Activated T-helper 17 cell treated with anti-CD3 and anti-CD28 coated beads, Interleukin-2, amount 50 U/mL, for 72 hours (primary cell): ENCODE data around the gene GLYATL1B. TPM values are rescaled to one million over a fixed set of nuclear protein-coding genes. Genes with fewer than 3 reads are reported as not detected.
"Not testable (repeated sequence)": the region's sequence is repeated elsewhere in the genome, so short reads cannot be mapped to it uniquely, and the experiment has no call there.

Experiments used
- ATAC-seq: fragments of 150-1000 bp; cut with Tn5 transposase; replicated peaks from 2 replicates; pipeline ENCODE4 v1.10.0; 2021; ENCODE audit warnings: mild to moderate bottlenecking, moderate library complexity
- H3K27ac Mint-ChIP-seq: one replicate; pipeline ENCODE4 v1.8.0; 2022; ENCODE audit warnings: mixed read lengths
- H3K27me3 Mint-ChIP-seq: one replicate; pipeline ENCODE4 v1.8.0; 2022; ENCODE audit warnings: mixed read lengths
- H3K36me3 Mint-ChIP-seq: one replicate; pipeline ENCODE4 v1.8.0; 2022; ENCODE audit warnings: low read depth, mild to moderate bottlenecking, mixed read lengths
- H3K4me1 Mint-ChIP-seq: one replicate; pipeline ENCODE4 v1.8.0; 2022; ENCODE audit warnings: mixed read lengths
- H3K4me3 Mint-ChIP-seq: one replicate; pipeline ENCODE4 v1.8.0; 2022; ENCODE audit warnings: mild to moderate bottlenecking, mixed read lengths
- H3K9me3 Mint-ChIP-seq: one replicate; pipeline ENCODE4 v1.8.0; 2022; ENCODE audit warnings: mixed read lengths
- total RNA-seq, 2 donors: library from RNA; stranded (reverse); gene quantifications; one replicate each; pipeline ENCODE4 v1.2.3, GENCODE V29; 2022

The GLYATL1B gene
- total RNA-seq, 2 donors from 2014 or later = not detected

GRCh38 chr11:59115553-59115952, 29.4 kb downstream of the GLYATL1B start:
- peaks cover 80% of the 10 kb centered on the region for H3K36me3 Mint-ChIP-seq
- H3K9me3 Mint-ChIP-seq = peaks cover 3% of the 10 kb centered on the region
- no peak for ATAC-seq
- H3K4me3 Mint-ChIP-seq = no peak overlapping the region
- H3K4me1 Mint-ChIP-seq = peaks cover 32% of the 10 kb centered on the region
- H3K27ac Mint-ChIP-seq = no peak overlapping the region
- H3K27me3 Mint-ChIP-seq = no peaks in the 10 kb centered on the region

GRCh38 chr11:59117774-59118173, 31.7 kb downstream of the GLYATL1B start:
- no peak for ATAC-seq
- H3K36me3 Mint-ChIP-seq = peaks cover 62% of the 10 kb centered on the region
- H3K27ac Mint-ChIP-seq = no peak overlapping the region
- peaks cover 3% of the 10 kb centered on the region for H3K9me3 Mint-ChIP-seq
- no peaks in the 10 kb centered on the region for H3K27me3 Mint-ChIP-seq
- H3K4me3 Mint-ChIP-seq = no peak overlapping the region
- H3K4me1 Mint-ChIP-seq = peaks cover 18% of the 10 kb centered on the region

DNA sequence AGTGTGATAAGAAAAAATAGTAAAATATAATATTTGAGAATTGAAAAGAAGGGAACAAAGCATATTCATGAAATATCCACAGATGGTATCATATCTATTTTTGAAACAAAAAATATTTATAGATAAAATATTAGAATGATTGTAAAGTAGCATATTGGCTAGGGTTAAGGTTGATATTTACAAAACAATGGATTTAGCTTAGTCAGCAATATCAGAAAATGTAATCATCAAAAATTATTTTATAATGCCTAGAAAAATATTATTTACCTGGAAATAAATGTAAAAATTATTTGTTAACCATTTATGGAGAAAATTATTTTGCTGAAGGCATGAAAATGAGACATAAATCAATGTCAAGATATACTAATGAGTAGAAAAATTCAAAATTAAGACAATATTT, 33.7 kb downstream of the GLYATL1B start:
- no peak for ATAC-seq
- no peaks in the 10 kb centered on the region for H3K27me3 Mint-ChIP-seq
- peaks cover 51% of the 10 kb centered on the region for H3K36me3 Mint-ChIP-seq
- H3K4me3 Mint-ChIP-seq = no peak overlapping the region
- peaks cover 5% of the 10 kb centered on the region for H3K4me1 Mint-ChIP-seq
- H3K9me3 Mint-ChIP-seq = peaks cover 3% of the 10 kb centered on the region
- no peak overlapping the region for H3K27ac Mint-ChIP-seq

GRCh38 chr11:59135648-59136461, 49.7 kb downstream of the GLYATL1B start:
- Mint-ChIP-seq H3K36me3 (peaks cover 52% of the 10 kb centered on the region), H3K27ac (peak overlapping the region; percentile 15), H3K9me3 (no peaks in the 10 kb centered on the region), H3K4me3 (peak overlapping the region; percentile 35), H3K27me3 (no peaks in the 10 kb centered on the region), H3K4me1 (peaks cover 5% of the 10 kb centered on the region)
- peak; percentile 100 for ATAC-seq

DNA sequence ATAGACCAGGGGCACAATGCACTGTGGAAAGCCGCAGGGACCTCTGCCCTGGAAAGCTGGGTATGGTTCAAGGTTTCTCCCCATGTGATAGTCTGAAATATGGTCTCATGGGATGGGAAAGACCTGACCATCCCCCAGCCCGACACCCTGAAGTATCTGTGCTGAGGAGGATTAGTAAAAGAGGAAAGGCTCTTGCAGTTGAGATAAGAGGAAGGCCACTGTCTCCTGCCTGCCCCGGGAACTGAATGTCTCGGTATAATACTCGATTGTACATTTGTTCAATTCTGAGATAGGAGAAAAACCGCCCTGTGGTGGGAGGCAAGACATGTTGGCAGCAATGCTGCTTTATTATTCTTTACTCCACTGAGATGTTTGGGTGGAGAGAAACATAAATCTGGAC, 50.4 kb downstream of the GLYATL1B start:
- not testable (repeated sequence) for H3K9me3 Mint-ChIP-seq, ATAC-seq

DNA sequence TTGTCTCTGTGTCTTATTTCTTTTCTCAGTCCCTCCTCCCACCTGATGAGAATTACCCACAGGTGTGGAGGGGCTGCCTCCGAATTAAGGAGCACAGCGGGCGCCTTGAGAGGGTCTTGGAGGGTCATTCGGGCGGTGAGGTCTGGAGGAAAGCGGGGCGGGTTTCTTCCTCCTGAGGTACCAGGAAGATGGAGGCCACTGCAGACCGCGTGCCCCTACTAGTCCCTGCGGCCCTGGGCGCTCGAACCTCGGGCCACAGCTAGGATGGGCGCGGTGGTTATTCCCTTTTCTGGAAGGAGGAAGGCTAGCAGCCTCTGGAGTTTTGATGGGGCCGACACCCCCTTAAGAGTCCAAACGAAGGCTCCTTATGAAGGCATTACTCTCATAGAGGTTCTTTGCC, 51.1 kb downstream of the GLYATL1B start:
- H3K4me3 Mint-ChIP-seq = no peak overlapping the region
- peaks cover 39% of the 10 kb centered on the region for H3K36me3 Mint-ChIP-seq
- no peaks in the 10 kb centered on the region for H3K27me3 Mint-ChIP-seq
- no peaks in the 10 kb centered on the region for H3K9me3 Mint-ChIP-seq
- peaks cover 10% of the 10 kb centered on the region for H3K4me1 Mint-ChIP-seq
- H3K27ac Mint-ChIP-seq = no peak overlapping the region
- ATAC-seq = no peak

More for the DNA sequence above, 50.4 kb downstream of the GLYATL1B start:
- H3K27ac Mint-ChIP-seq, H3K4me1 Mint-ChIP-seq, H3K4me3 Mint-ChIP-seq, H3K27me3 Mint-ChIP-seq: not testable (repeated sequence)
- H3K36me3 Mint-ChIP-seq = peaks cover 45% of the 10 kb centered on the region

DNA sequence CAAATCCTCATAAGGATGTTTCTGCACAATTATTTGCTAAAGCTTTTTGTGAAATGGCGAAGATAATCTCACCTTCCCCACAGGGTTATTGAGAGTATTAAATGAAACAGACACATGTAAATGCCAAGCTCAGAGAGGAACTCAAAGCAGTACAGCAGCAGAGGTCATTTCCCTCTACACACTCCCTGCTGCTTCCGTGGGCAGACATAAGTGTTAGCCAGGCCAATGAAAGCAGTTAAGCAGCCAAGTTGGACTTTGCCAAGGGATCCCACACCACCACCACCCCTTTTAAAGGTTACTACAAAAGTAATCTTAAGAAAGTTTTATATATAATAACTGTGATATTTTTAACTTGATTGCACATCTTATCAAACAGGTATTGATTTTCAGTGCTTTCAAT, 52.5 kb downstream of the GLYATL1B start:
- H3K27ac Mint-ChIP-seq = no peak overlapping the region

GRCh38 chr11:59141191-59141590, 55.1 kb downstream of the GLYATL1B start:
- ATAC-seq = no peak

More for the DNA sequence above, 52.5 kb downstream of the GLYATL1B start:
- peaks cover 24% of the 10 kb centered on the region for H3K36me3 Mint-ChIP-seq
- no peak for ATAC-seq
- no peak overlapping the region for H3K4me3 Mint-ChIP-seq
- no peaks in the 10 kb centered on the region for H3K27me3 Mint-ChIP-seq
- no peaks in the 10 kb centered on the region for H3K9me3 Mint-ChIP-seq
- H3K4me1 Mint-ChIP-seq = peaks cover 20% of the 10 kb centered on the region

GRCh38 chr11:59141673-59142460, 55.8 kb downstream of the GLYATL1B start:
- no peak for ATAC-seq
- Mint-ChIP-seq H3K27me3 (no peaks in the 10 kb centered on the region), H3K27ac (peak overlapping the region; percentile 91), H3K36me3 (peaks cover 39% of the 10 kb centered on the region), H3K4me3 (peak overlapping the region; percentile 96), H3K4me1 (peaks cover 19% of the 10 kb centered on the region), H3K9me3 (no peaks in the 10 kb centered on the region)

More at GRCh38 chr11:59141191-59141590, 55.1 kb downstream of the GLYATL1B start:
- no peaks in the 10 kb centered on the region for H3K27me3 Mint-ChIP-seq
- H3K4me1 Mint-ChIP-seq = peaks cover 20% of the 10 kb centered on the region
- peak overlapping the region; percentile 96 for H3K4me3 Mint-ChIP-seq
- H3K27ac Mint-ChIP-seq = peak overlapping the region; percentile 91
- H3K36me3 Mint-ChIP-seq = peaks cover 33% of the 10 kb centered on the region
- no peaks in the 10 kb centered on the region for H3K9me3 Mint-ChIP-seq

DNA sequence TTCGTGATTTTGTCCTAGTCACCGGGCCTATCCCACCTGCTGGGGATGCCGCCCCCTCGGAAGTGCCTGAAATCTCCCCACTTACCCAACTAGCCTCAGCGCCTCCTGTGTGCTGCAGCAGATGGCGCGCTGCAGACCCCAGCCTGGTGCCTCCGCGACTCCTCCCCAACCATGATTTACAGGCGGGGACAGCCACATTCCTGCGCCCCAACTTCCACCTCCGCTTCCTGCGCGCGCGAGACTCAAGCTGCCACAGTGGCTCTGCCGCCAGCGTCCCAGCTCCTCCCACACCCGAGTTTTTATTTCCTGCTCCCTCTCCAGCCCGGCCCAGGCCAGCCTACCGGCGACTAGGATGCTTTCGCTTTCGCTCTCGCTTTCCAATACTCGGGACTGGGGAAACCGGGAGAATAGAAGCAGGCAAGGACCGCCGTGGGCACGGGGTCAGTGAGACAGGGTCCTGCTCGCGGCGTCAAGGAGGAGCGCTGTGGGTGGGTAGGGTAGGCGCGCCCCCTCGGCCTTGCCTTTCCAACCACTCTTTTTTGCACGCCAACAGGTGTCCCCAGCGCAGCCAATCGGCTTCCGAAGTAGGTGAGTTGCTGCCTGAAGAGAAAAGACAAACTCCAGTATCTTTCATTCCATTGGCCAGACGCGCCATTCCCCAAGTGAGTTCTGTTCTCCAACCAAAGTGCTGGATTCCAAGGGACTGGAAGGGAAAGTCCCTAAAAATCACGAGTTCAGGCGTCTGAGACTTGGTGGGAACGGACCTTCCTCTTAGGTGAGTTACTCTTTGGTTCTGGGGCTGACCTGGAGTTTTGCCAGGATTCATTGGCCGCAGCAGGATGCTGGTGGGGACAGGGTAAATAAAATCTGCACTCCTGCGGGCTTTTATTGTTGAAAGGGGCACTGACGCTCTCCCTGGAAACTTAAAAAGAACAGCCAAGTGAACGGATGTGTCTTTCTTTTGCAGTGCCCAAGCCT, 56.7 kb downstream of the GLYATL1B start, which contains the start of gene FAM111A:
TSS of gene FAM111A (plus strand) at position 327 of the 978 bp plus-strand sequence. CDS start 6,017 bp downstream, outside the sequence.
- H3K27me3 Mint-ChIP-seq = no peaks in the 10 kb centered on the region
- peaks cover 45% of the 10 kb centered on the region for H3K36me3 Mint-ChIP-seq
- peak; percentile 88 for ATAC-seq
- H3K4me1 Mint-ChIP-seq = peaks cover 19% of the 10 kb centered on the region
- peak within 1 kb of the TSS; percentile 96 for H3K4me3 Mint-ChIP-seq
- no peaks in the 10 kb centered on the region for H3K9me3 Mint-ChIP-seq
- peak within 1 kb of the TSS; percentile 91 for H3K27ac Mint-ChIP-seq

DNA sequence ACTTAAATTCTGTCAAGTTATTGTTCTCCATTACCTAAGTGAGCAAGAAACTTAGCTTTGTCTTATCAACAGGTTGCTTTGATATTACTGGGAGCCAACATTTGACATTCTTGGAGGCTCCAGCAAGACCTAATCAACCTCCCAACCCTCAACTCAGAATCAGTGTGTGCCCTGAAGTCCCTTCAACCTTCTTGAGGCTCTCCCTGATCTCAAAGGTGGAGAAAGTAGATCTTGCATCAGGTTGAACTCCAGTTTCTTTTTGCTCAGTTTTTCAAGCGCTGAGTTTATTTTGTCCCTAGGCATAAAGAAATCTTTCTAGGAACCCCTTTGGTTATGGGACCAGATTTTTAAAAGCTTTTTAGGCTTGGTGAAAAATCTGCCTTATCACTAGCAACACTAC, 58.0 kb downstream of the GLYATL1B start:
- no peak for ATAC-seq
- Mint-ChIP-seq H3K4me1 (peaks cover 21% of the 10 kb centered on the region), H3K9me3 (no peaks in the 10 kb centered on the region), H3K27ac (peak overlapping the region; percentile 91), H3K27me3 (no peaks in the 10 kb centered on the region), H3K36me3 (peaks cover 50% of the 10 kb centered on the region), H3K4me3 (peak overlapping the region; percentile 96)
